GM21515 (cell line): ENCODE measurements around the gene OPALIN.

Experiments
- ATAC-seq: cut with Tn5 transposase; IDR thresholded peaks from one replicate; pipeline ENCODE4 v1.9.1; 2021; ENCODE audit not compliant: unreplicated experiment

The OPALIN gene

GRCh38 chr10:96358851-96359540, at the start of gene OPALIN:
Gene OPALIN, minus strand, starts transcription at chr10:96359002. Its CDS starts 106 bp downstream, at chr10:96358896.
- no peak for ATAC-seq

- no peak for ATAC-seq
These were observed 49.4 kb upstream of the OPALIN start for GRCh38 chr10:96408201-96408600.

GRCh38 chr10:96407560-96408069, 48.8 kb upstream of the OPALIN start:
- no peak for ATAC-seq

- no peak for ATAC-seq
These were observed 47.3 kb upstream of the OPALIN start for GRCh38 chr10:96406091-96406490.

GRCh38 chr10:96402417-96403305, 43.9 kb upstream of the OPALIN start:
- no peak for ATAC-seq

- no peak for ATAC-seq
These were observed 42.2 kb upstream of the OPALIN start for GRCh38 chr10:96401036-96401435.

- no peak for ATAC-seq
These were observed 41.7 kb upstream of the OPALIN start for GRCh38 chr10:96400465-96400864.

- ATAC-seq, result no peak
These were observed 39.1 kb upstream of the OPALIN start for GRCh38 chr10:96397902-96398301.

GRCh38 chr10:96395931-96396877, 37.4 kb upstream of the OPALIN start:
- ATAC-seq, result no peak

GRCh38 chr10:96390460-96390864, 31.7 kb upstream of the OPALIN start:
- ATAC-seq, result no peak

- no peak for ATAC-seq
These were observed 31.0 kb upstream of the OPALIN start for GRCh38 chr10:96389785-96390184.

- ATAC-seq, result no peak
These were observed 28.8 kb upstream of the OPALIN start for GRCh38 chr10:96387601-96388000.

GRCh38 chr10:96387161-96387560, 28.4 kb upstream of the OPALIN start:
- no peak for ATAC-seq

GRCh38 chr10:96384506-96384905, 25.7 kb upstream of the OPALIN start:
- no peak for ATAC-seq

- no peak for ATAC-seq
These were observed 22.0 kb upstream of the OPALIN start for GRCh38 chr10:96380821-96381220.

GRCh38 chr10:96379758-96380157, 21.0 kb upstream of the OPALIN start:
- no peak for ATAC-seq

GRCh38 chr10:96378741-96379140, 19.9 kb upstream of the OPALIN start:
- ATAC-seq, result no peak

- no peak for ATAC-seq
These were observed 19.1 kb upstream of the OPALIN start for GRCh38 chr10:96377816-96378294.

GRCh38 chr10:96376483-96376882, 17.7 kb upstream of the OPALIN start:
- ATAC-seq, result no peak

- ATAC-seq, result peak; percentile 59
These were observed 16.4 kb upstream of the OPALIN start for GRCh38 chr10:96374985-96375830.
